Gastroesophageal sphincter (tissue), 4 donors: Measurements from ENCODE around the gene MYBBP1A. TPM values are rescaled to one million over a fixed set of nuclear protein-coding genes. Genes with fewer than 3 reads are reported as not detected.

Experiments
- ATAC-seq: fragments of 150-250 bp; one replicate; pipeline ENCODE4 v1.9.1; 2016; ENCODE audit warnings: mild to moderate bottlenecking, moderate library complexity
- H3K27ac ChIP-seq, 4 donors: fragments of 200-600 bp; sonication (generic) in 3 of 4; 1 replicate in 3 of 4; 2 replicates in 1 of 4; pipeline ENCODE4 v1.5.1; 2016 to 2019
- H3K27me3 ChIP-seq: fragments of 200-600 bp; sonication (generic); one replicate; pipeline ENCODE4 v1.5.1; 2019
- H3K36me3 ChIP-seq, 2 donors: fragments of 200-600 bp; sonication (generic); one replicate each; pipeline ENCODE4 v1.5.1; 2019; ENCODE audit warnings: control low read depth in 1 of 2
- H3K4me1 ChIP-seq, 3 donors: fragments of 200-600 bp; sonication (generic); 1 replicate in 2 of 3; 2 replicates in 1 of 3; pipeline ENCODE4 v1.5.1; 2016 to 2019; ENCODE audit warnings: control low read depth in 2 of 3
- H3K4me3 ChIP-seq, 2 donors: fragments of 200-600 bp; sonication (generic); one replicate each; pipeline ENCODE4 v1.5.1; 2019; ENCODE audit warnings: mild to moderate bottlenecking in 1 of 2, moderate library complexity in 1 of 2
- H3K9me3 ChIP-seq, 3 donors: fragments of 200-600 bp; sonication (generic); one replicate each; pipeline ENCODE4 v1.5.1; 2017 to 2019; ENCODE audit warnings: control low read depth in 2 of 3
- CTCF ChIP-seq, 4 experiments: fragments of 200-600 bp in 2 of 4; fragments of 450-650 bp in 2 of 4; sonication (generic) in 1 of 4; IDR thresholded peaks; one replicate each; pipeline ENCODE4 v1.5.1; 2017 to 2019; ENCODE audit warnings: antibody characterized with exemption in 4 of 4, mild to moderate bottlenecking in 2 of 4, moderate library complexity in 2 of 4
- EP300 ChIP-seq: sonication (generic); formaldehyde crosslinking; IDR thresholded peaks from one replicate; pipeline ENCODE4 v1.6.1; 2017; ENCODE audit warnings: antibody characterized with exemption, mild to moderate bottlenecking
- POLR2A ChIP-seq, 2 donors: fragments of 450-650 bp; IDR thresholded peaks; one replicate each; pipeline ENCODE4 v1.6.1; 2017; ENCODE audit warnings: antibody characterized with exemption in 2 of 2, mild to moderate bottlenecking in 2 of 2, moderate library complexity in 1 of 2
- POLR2AphosphoS5 ChIP-seq: sonication (generic); formaldehyde crosslinking; IDR thresholded peaks from one replicate; pipeline ENCODE4 v1.6.1; 2017; ENCODE audit warnings: antibody characterized with exemption
- WGBS, 2 donors: methylation state at CpG; one replicate each; pipeline ENCODE4 v1.1.5; 2018; ENCODE audit warnings: low coverage in 1 of 2; 5-methylcytosine and 5-hydroxymethylcytosine counted together
- total RNA-seq, 4 donors: library from RNA; depleted of rRNA; stranded (reverse); fragments of >200 nt; gene quantifications; one replicate each; pipeline ENCODE4 v1.1.0, GENCODE V29; 2016

The MYBBP1A gene
- total RNA-seq, 4 donors from 2014 or later: 19.1 to 46.4 (median 40.9) TPM

DNA sequence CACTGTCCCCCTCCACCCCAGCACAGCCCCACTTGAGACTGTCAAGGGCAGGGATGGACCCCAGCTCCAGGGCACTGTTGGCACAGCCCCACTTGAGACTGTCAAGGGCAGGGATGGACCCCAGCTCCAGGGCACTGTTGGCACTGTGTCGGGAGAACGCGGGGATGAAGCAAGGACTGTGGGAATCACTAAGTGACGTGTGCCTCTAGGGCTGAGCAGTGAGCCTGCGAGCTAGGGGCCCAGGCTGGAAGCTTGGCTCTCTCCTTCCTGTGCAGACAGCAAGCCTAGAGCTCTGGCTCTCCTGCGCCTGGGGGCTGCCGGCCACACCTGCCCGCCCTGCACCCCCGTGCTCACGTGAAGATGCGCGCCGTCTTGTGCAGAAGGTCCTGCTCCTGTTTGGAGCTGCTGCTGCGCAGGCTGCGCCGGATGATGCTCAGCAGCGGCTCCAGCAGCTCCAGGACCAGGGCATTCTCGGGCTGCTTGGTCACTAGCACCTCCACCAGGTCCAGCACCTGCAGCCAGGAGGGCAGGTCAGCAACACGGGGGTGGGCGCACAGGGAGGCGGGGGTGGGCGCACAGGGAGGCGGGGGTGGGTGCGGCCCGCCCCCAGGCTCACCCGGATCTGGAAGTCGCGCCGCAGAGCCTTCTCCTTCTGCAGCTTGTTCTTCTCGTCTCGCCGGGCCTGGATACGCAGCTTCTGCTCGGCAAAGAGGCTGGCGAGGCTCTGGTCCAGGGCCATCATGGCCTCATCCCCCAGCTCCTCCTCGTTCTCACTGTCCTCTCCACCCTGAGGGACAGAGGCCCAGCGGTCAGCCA, 10.8 kb downstream of the MYBBP1A start:
- no peak overlapping the region for H3K4me3 ChIP-seq
- H3K27ac ChIP-seq: no peak overlapping the region
- ATAC-seq: no peak
- H3K27me3 ChIP-seq: no peaks in the 10 kb centered on the region
- TF ChIP-seq EP300: no peak
- TF ChIP-seq POLR2AphosphoS5: no peak
- no peak for TF ChIP-seq CTCF (IDR thresholded peaks at IDR 0.05)
- TF ChIP-seq POLR2A (IDR thresholded peaks at IDR 0.05): no peak
- peaks cover 0 to 27% (median 0%) of the 10 kb centered on the region in 3 donors for H3K4me1 ChIP-seq
- 80 to 83% methylated on average over 1 of the region's 37 CpGs for WGBS, 2 donors
- no peaks in the 10 kb centered on the region for H3K9me3 ChIP-seq
- H3K36me3 ChIP-seq: peaks cover 0 to 100% of the 10 kb centered on the region in 2 donors

GRCh38 chr17:4543557-4544026, 11.6 kb downstream of the MYBBP1A start:
- Histone ChIP-seq H3K27ac (no peak overlapping the region), H3K27me3 (no peaks in the 10 kb centered on the region), H3K4me3 (no peak overlapping the region), H3K4me1 (peaks cover 0 to 32% (median 3%) of the 10 kb centered on the region in 3 donors), H3K36me3 (peaks cover 0 to 100% of the 10 kb centered on the region in 2 donors), H3K9me3 (no peaks in the 10 kb centered on the region)
- 64% methylated on average over 8 of the region's 19 CpGs; no CpG with 5 or more reads in 1 of the 2 donors for WGBS, 2 donors
- TF ChIP-seq POLR2A (IDR thresholded peaks at IDR 0.05): no peak
- TF ChIP-seq EP300: no peak
- no peak for TF ChIP-seq CTCF (IDR thresholded peaks at IDR 0.05)
- no peak for TF ChIP-seq POLR2AphosphoS5
- no peak for ATAC-seq

DNA sequence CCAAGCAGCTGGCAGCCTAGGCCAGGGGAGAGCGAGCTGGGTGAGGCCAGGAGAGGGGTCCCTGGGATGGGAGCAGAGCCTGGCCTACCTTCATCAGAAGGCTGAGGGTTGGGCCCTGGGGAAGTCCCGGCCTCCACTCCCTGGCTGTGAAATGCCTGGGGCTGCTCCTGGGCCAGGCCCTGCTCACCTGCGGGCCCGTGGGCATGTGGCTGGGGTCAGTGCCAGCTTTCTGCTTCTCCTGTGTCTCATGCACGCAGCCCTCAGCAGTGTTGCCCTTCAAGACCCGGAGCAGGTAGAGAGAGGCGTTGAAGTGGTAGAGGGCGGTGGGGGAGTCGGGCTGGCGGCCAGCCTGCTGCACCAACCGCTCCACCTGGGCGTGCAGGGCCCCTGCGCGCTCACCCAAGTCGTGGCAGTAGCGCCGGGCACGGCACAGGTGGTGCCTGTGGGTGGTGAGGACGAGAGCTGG, 12.4 kb downstream of the MYBBP1A start:
- no CpG with 5 or more reads among the region's 19 CpGs for WGBS, 2 donors
- Histone ChIP-seq H3K27me3 (no peaks in the 10 kb centered on the region), H3K9me3 (no peaks in the 10 kb centered on the region), H3K36me3 (peaks cover 0 to 100% of the 10 kb centered on the region in 2 donors), H3K27ac (peak overlapping the region in 1 of 4 donors; percentile 29), H3K4me1 (peaks cover 0 to 40% (median 11%) of the 10 kb centered on the region in 3 donors), H3K4me3 (no peak overlapping the region)
- ATAC-seq: no peak
- TF ChIP-seq POLR2A (IDR thresholded peaks at IDR 0.05): no peak
- no peak for TF ChIP-seq CTCF (IDR thresholded peaks at IDR 0.05)
- TF ChIP-seq POLR2AphosphoS5: no peak
- TF ChIP-seq EP300: no peak

DNA sequence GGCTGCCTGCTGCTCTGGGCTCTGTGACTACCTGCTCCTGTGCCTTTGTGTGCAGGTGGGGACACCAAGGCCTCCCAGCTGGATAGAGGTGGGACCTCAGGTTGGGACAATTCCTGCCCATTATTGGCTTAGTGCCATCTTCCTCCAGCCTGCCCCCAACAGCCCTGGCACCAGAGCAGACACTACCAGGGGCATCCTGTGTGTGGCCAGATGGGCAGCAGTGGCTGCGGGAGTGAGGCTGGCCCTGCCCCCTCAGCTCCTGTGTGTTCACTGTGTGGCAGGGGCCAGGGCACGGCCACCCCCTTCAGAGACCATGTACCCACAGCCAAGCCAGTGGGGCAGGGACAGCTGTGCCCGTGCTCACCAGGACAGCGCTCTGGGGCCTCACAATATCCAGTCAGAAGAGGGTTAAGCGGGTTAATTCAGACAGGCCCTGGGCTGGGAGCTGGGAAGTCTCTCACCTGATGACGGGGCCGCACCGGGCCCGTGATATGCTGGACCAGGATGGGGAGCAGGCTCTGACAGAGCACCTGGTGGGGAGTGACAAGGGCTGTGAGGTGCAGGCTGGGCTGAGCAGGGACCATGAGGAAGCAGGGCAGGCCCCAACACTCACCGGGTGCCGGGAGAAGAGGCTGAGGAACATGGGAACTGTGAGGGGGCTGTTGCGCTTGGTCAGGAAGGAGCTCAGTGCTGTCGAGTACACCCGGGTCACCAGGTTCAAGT, 13.0 kb downstream of the MYBBP1A start:
- no peak overlapping the region for H3K4me3 ChIP-seq
- peak overlapping the region in 2 of 4 donors; percentile 29 to 51 for H3K27ac ChIP-seq
- H3K36me3 ChIP-seq: peaks cover 0 to 99% of the 10 kb centered on the region in 2 donors
- ATAC-seq: no peak
- H3K9me3 ChIP-seq: no peaks in the 10 kb centered on the region
- WGBS, 2 donors: no CpG with 5 or more reads among the region's 14 CpGs
- H3K27me3 ChIP-seq: no peaks in the 10 kb centered on the region
- H3K4me1 ChIP-seq: peaks cover 0 to 46% (median 17%) of the 10 kb centered on the region in 3 donors
- TF ChIP-seq POLR2AphosphoS5 (no peak), POLR2A (IDR thresholded peaks at IDR 0.05) (no peak), CTCF (IDR thresholded peaks at IDR 0.05) (no peak), EP300 (no peak)
